Vagina (tissue), 2 donors: ENCODE data around the gene XIAP.

ENCODE experiments used
- POLR2A ChIP-seq, 2 donors: fragments of 450-650 bp; IDR thresholded peaks; one replicate each; pipeline ENCODE4 v1.6.1; 2017; ENCODE audit warnings: antibody characterized with exemption in 2 of 2, mild to moderate bottlenecking in 2 of 2, moderate library complexity in 2 of 2
- TF ChIP-seq, protein P1 (sequence below), 3 experiments: fragments of 450-650 bp in 2 of 3; fragments of 200-600 bp in 1 of 3; sonication (generic) in 1 of 3; IDR thresholded peaks; one replicate each; pipeline ENCODE4 v1.5.1; 2017 to 2019; ENCODE audit warnings: antibody characterized with exemption in 3 of 3, mild to moderate bottlenecking in 2 of 3, moderate library complexity in 2 of 3

DNA sequence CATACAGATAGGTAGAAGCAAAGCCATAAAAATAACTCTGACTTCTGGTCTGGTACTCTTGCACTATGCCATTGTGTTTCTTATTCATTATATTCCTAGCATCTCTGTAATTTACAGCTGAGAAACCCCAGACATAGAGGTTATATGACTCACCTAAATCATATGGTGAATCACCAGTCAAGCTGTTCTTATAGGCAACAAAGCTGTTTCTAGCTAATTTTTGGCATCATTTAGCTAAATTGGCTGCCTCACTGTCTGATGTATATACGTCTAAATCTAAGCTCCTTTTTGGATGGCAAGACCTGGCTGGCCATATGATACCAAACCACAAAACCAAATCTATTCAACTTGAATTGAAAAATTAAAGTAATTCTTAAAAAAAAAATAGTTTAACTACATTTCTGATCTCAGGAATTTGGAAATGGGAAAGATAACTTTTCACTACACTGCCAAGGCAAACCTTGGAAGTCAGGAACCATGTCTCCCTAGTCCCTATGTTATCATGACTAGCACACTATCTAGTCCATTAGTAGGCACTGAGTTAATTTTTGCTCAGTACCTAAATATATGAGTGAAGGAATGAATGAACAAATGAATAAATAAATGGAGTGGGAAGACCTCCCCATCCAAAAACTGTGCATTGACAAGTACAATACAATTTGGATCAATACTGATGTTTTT is 60.4 kb downstream of the XIAP start:
- TF ChIP-seq, protein P1, sequence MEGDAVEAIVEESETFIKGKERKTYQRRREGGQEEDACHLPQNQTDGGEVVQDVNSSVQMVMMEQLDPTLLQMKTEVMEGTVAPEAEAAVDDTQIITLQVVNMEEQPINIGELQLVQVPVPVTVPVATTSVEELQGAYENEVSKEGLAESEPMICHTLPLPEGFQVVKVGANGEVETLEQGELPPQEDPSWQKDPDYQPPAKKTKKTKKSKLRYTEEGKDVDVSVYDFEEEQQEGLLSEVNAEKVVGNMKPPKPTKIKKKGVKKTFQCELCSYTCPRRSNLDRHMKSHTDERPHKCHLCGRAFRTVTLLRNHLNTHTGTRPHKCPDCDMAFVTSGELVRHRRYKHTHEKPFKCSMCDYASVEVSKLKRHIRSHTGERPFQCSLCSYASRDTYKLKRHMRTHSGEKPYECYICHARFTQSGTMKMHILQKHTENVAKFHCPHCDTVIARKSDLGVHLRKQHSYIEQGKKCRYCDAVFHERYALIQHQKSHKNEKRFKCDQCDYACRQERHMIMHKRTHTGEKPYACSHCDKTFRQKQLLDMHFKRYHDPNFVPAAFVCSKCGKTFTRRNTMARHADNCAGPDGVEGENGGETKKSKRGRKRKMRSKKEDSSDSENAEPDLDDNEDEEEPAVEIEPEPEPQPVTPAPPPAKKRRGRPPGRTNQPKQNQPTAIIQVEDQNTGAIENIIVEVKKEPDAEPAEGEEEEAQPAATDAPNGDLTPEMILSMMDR (IDR thresholded peaks at IDR 0.05), result no peak
- no peak for TF ChIP-seq POLR2A (IDR thresholded peaks at IDR 0.05)
